Measurements from ENCODE around the gene KRT28. TPM values are rescaled to one million over a fixed set of nuclear protein-coding genes. Genes with fewer than 3 reads are reported as not detected.

The KRT28 gene
- polyA plus RNA-seq, 3 donors = not detected

GRCh38 chr17:40813804-40814203, 14.0 kb upstream of the KRT28 start:
- H4K20me1 ChIP-seq (ENCODE audit: insufficient read depth, low read length) = no peaks in the 10 kb centered on the region
- Mint-ChIP-seq H3K4me3 (peak overlapping the region in 1 of 2 donors; percentile 0), H3K4me1 (peaks cover 7% of the 10 kb centered on the region), H3K27me3 (ENCODE audit: low read depth in 3 of 3) (peaks cover 31 to 55% (median 37%) of the 10 kb centered on the region in 3 donors), H3K36me3 (peaks cover 9 to 10% of the 10 kb centered on the region in 2 donors), H3K9me3 (peaks cover 9 to 30% (median 21%) of the 10 kb centered on the region in 7 donors), H3K27ac (no peak overlapping the region)
- no peak overlapping the region for H3K9ac ChIP-seq (ENCODE audit: insufficient read depth, low read length, poor library complexity, severe bottlenecking)
- no CpG with 5 or more reads among the region's 4 CpGs for WGBS (ENCODE audit: insufficient coverage)
- intact Hi-C loops (cut with micrococcal nuclease) = no loop called here
- peaks cover 44 to 54% of the 10 kb centered on the region in 2 donors for H3K27me3 ChIP-seq (ENCODE audit: control insufficient read depth in 2 of 2, insufficient read depth in 2 of 2, low read length in 2 of 2)
- no peaks in the 10 kb centered on the region for H3K79me2 ChIP-seq (ENCODE audit: insufficient read depth, low read length)
- no peak overlapping the region for H3K27ac ChIP-seq (ENCODE audit: low read depth in 1 of 2, low read length in 2 of 2)
- TF ChIP-seq CTCF (IDR thresholded peaks at IDR 0.05) = no peak
- no peak overlapping the region for H2AFZ ChIP-seq (ENCODE audit: insufficient read depth, low read depth, low read length, poor library complexity, severe bottlenecking)
- H3K9me3 ChIP-seq (replicated peaks in 1 of 2; ENCODE audit: control insufficient read depth in 1 of 2, insufficient read depth in 1 of 2, low read length in 2 of 2) = peaks cover 4 to 10% of the 10 kb centered on the region in 2 donors
- no peak for DNase-seq
- H3K4me1 ChIP-seq (ENCODE audit: control insufficient read depth in 1 of 2, insufficient read depth in 2 of 2, low read length in 2 of 2) = peaks cover 4 to 8% of the 10 kb centered on the region in 2 donors
- H3K4me2 ChIP-seq (replicated peaks; ENCODE audit: extremely low read depth, low read length, poor library complexity, severe bottlenecking) = no peak overlapping the region
- H3K4me3 ChIP-seq (replicated peaks in 1 of 3; ENCODE audit: low read depth in 2 of 3, low read length in 3 of 3) = no peak overlapping the region
- H3K36me3 ChIP-seq (replicated peaks in 1 of 2; ENCODE audit: control insufficient read depth in 1 of 2, insufficient read depth in 2 of 2, low read length in 2 of 2) = peaks cover 0 to 9% of the 10 kb centered on the region in 2 donors

GRCh38 chr17:40812639-40813038, 12.9 kb upstream of the KRT28 start:
- H3K79me2 ChIP-seq (ENCODE audit: insufficient read depth, low read length) = no peaks in the 10 kb centered on the region
- H3K9me3 Mint-ChIP-seq = peaks cover 9 to 23% (median 19%) of the 10 kb centered on the region in 7 donors
- H3K9ac ChIP-seq (ENCODE audit: insufficient read depth, low read length, poor library complexity, severe bottlenecking) = no peak overlapping the region
- no peak overlapping the region for H2AFZ ChIP-seq (ENCODE audit: insufficient read depth, low read depth, low read length, poor library complexity, severe bottlenecking)
- peaks cover 37 to 62% (median 46%) of the 10 kb centered on the region in 3 donors for H3K27me3 Mint-ChIP-seq (ENCODE audit: low read depth in 3 of 3)
- H3K36me3 ChIP-seq (replicated peaks in 1 of 2; ENCODE audit: control insufficient read depth in 1 of 2, insufficient read depth in 2 of 2, low read length in 2 of 2) = peaks cover 0 to 9% of the 10 kb centered on the region in 2 donors
- no peak overlapping the region for H3K27ac ChIP-seq (ENCODE audit: low read depth in 1 of 2, low read length in 2 of 2)
- TF ChIP-seq CTCF (IDR thresholded peaks at IDR 0.05) = no peak
- H3K4me2 ChIP-seq (replicated peaks; ENCODE audit: extremely low read depth, low read length, poor library complexity, severe bottlenecking) = no peak overlapping the region
- H3K27ac Mint-ChIP-seq = no peak overlapping the region
- peak overlapping the region in 1 of 2 donors; percentile 49 for H3K4me3 Mint-ChIP-seq
- no CpG with 5 or more reads among the region's 3 CpGs for WGBS (ENCODE audit: insufficient coverage)
- H3K36me3 Mint-ChIP-seq = peaks cover 8 to 9% of the 10 kb centered on the region in 2 donors
- peaks cover 4 to 10% of the 10 kb centered on the region in 2 donors for H3K9me3 ChIP-seq (replicated peaks in 1 of 2; ENCODE audit: control insufficient read depth in 1 of 2, insufficient read depth in 1 of 2, low read length in 2 of 2)
- peaks cover 50 to 59% of the 10 kb centered on the region in 2 donors for H3K27me3 ChIP-seq (ENCODE audit: control insufficient read depth in 2 of 2, insufficient read depth in 2 of 2, low read length in 2 of 2)
- no peak for DNase-seq
- H3K4me1 Mint-ChIP-seq = no peaks in the 10 kb centered on the region
- no peak overlapping the region for H3K4me3 ChIP-seq (replicated peaks in 1 of 3; ENCODE audit: low read depth in 2 of 3, low read length in 3 of 3)
- H3K4me1 ChIP-seq (ENCODE audit: control insufficient read depth in 1 of 2, insufficient read depth in 2 of 2, low read length in 2 of 2) = no peaks in the 10 kb centered on the region
- intact Hi-C loops (cut with micrococcal nuclease) = no loop called here
- no peaks in the 10 kb centered on the region for H4K20me1 ChIP-seq (ENCODE audit: insufficient read depth, low read length)

Measured in CD14-positive monocyte (primary cell).